ENCODE data around the gene CFAP251. TPM values are rescaled to one million over a fixed set of nuclear protein-coding genes. Genes with fewer than 3 reads are reported as not detected.
A peak's percentile ranks its signal among the peaks of the same experiment; 100 is the strongest.

Gene CFAP251
- polyA plus RNA-seq, 10 donors = 0.54 to 2.2 (median 1.2) TPM

GRCh38 chr12:121942145-121942718, 23.8 kb downstream of the CFAP251 start:
- peak in 1 of 3 donors; percentile 52 for DNase-seq

DNA sequence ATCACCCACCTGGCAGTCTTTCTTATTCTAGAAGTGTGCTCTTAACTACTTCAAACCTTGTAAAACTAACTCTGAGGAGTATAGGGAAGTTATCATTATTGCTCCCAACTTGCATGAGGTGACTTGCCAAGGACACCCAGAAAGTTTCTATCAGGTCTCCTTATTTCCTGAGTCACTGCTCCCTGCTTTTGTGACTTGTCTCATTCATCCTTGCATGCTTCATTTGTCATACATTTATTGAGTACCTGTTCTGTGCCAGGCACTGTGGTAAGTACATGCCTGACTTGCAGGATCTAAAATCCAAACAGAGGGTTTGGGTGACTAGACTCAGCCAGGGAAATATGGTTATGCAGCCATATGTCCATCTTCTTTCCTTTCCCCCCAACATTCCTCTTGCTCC, 25.5 kb downstream of the CFAP251 start:
- DNase-seq = no peak

GRCh38 chr12:121946313-121947025, 28.1 kb downstream of the CFAP251 start:
- DNase-seq = no peak

DNA sequence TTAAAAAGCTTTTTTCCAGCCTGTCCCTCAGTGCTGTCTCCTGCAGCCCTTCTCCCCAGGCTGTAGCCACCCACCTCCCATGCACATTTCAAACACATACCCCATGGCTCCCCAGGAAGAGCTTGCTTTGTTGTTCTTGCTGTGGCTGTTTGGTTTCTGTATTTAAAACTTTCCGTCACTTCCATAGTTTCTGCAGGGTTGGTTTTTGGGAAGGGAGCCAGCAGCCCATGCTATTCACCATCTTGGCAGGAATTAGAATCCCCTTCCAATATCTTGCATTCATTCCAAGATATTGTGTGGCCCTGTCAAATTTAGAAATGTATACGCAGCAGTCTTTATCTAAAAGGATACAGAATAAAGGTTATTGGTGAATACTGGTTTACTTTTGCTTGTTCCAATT, 29.6 kb downstream of the CFAP251 start:
- no peak for DNase-seq

DNA sequence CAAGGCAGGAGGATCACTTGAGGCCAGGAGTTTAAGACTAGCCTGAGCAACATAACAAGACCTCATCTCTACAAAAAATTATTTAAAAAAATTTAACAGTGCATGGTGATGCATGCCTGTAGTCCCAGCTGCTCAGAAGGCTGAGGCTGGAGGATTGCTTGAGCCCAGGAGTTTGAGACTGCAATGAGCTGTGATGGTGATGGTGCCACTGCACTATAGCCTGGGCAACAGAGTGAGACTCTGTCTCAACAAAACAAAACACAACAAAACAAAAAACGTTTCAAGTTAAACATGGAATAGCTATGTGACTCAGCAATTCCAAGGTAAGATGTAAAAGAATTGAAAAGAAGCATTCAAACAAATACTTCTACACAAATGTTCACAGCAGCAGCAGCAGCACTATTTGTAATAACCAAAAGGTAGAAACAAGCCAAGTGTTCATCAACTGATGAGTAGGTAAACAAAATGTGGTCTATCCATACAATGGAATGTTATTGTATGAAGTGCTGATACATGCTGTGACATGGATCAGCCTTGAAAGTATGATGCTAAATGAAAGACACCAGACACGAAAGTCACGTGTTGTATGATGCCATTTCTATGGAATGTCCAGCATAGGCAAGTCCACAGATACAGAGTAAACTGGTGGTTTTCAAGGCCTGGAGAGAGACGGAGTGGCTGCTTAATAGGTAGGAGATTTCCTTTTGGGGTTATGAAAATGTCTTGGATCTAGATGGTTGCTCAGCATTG, 31.4 kb downstream of the CFAP251 start:
- peak in 1 of 3 donors; percentile 69 for DNase-seq

GRCh38 chr12:121953117-121953692, 34.8 kb downstream of the CFAP251 start:
- DNase-seq = no peak

DNA sequence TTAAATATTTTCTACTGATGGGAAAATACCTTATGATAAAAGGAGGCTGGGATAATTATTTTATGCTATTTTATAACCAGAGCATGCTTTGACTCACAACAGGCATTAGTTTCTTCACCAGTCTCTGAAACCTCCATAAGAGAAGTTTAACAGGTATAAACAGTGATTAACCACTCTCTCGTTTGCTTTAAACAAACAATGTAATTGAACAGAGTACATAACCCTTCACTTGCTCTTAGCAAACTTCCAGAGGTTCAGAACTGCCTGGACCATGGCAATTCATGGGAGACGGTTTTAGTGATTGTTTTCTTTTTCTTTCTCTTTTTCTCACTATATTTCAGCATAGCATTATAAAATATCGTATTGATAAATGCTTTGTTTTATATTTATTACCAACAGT, 35.3 kb downstream of the CFAP251 start:
- DNase-seq = no peak

- no peak for DNase-seq
Measured at GRCh38 chr12:121955258-121956237, 37.2 kb downstream of the CFAP251 start.

- no peak for DNase-seq
Measured at GRCh38 chr12:121957861-121958515, 39.6 kb downstream of the CFAP251 start.

GRCh38 chr12:121958541-121959240, 40.3 kb downstream of the CFAP251 start:
- DNase-seq = no peak

GRCh38 chr12:121960541-121960940, 42.1 kb downstream of the CFAP251 start:
- DNase-seq = no peak

GRCh38 chr12:121961195-121961879, 42.9 kb downstream of the CFAP251 start:
- no peak for DNase-seq

DNA sequence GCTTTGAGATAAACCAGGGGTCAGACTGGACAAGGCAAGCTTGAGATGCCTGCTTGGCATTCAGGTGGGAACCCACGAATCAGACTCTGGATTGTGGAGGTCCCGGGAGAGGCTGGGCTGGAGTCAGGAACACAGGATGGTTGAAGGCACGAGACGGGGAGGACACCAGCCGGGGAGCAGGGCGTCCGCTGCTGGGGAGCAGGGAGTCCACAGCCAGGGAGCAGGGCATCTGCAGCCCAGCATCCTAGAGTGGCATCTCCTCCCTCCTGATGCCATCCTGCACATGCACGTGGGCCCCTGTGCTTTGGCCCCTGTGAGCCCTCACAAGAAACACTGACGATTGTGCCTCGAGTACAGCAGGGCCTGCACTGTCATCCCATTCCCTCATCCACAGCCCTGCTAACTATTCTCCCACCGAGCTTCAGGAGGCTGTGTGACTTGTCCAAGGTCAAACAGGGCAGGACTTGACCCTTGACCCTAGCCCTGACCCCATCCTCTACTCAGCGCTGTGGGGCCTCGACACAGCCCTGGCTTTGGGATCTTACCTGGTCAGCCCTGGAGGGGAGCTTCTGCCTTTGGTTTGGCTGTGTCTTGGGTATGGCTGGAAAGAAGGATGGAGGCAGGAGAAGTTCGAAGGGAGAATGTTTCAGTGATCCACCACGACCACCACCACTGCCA, 45.1 kb downstream of the CFAP251 start:
- DNase-seq = no peak

GRCh38 chr12:121964813-121965643, 46.6 kb downstream of the CFAP251 start:
- peak in 1 of 3 donors; percentile 76 for DNase-seq

- DNase-seq = no peak
Measured at GRCh38 chr12:121966959-121967358, 48.6 kb downstream of the CFAP251 start.

DNA sequence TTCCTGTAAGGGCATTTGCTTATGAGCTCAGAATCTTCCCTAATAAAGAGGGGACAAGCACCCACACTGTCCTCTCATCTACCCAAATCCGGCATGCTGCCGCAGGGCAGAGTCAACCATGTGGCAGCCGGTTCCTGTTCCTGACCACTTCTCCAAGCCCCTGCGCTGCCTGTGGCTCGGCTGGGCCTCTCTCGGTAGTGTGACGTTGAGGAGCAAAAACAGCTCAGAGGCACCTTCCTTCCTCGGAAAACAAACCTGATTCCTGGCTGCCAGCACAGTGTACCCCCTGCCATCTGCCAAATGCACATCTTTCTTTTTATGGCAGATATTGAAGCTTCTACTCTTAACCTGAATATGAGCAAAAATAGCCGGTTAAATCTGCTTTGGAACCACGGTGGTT, 50.5 kb downstream of the CFAP251 start:
- DNase-seq = peak in 1 of 3 donors; percentile 15

- DNase-seq = no peak
Measured at GRCh38 chr12:121969726-121970125, 51.3 kb downstream of the CFAP251 start.

Measured in muscle of back (tissue), 11 donors.